Prostate gland (tissue), 2 donors: ENCODE results near the gene PDHX.

Experiments used
- POLR2A ChIP-seq: fragments of 450-650 bp; IDR thresholded peaks from one replicate; pipeline ENCODE4 v1.6.1; 2016; ENCODE audit warnings: antibody characterized with exemption, mild to moderate bottlenecking
- POLR2AphosphoS5 ChIP-seq: sonication (generic); formaldehyde crosslinking; IDR thresholded peaks from one replicate; pipeline ENCODE4 v1.6.1; 2017; ENCODE audit warnings: antibody characterized with exemption
- TF ChIP-seq, protein P1 (sequence below), 4 experiments: fragments of 200-600 bp in 2 of 4; fragments of 450-650 bp in 2 of 4; sonication (generic) in 2 of 4; IDR thresholded peaks; 1 replicate in 3 of 4; 2 replicates in 1 of 4; pipeline ENCODE4 v1.5.1; 2016 to 2019; ENCODE audit warnings: antibody characterized with exemption in 4 of 4, mild to moderate bottlenecking in 2 of 4, moderate library complexity in 2 of 4

DNA sequence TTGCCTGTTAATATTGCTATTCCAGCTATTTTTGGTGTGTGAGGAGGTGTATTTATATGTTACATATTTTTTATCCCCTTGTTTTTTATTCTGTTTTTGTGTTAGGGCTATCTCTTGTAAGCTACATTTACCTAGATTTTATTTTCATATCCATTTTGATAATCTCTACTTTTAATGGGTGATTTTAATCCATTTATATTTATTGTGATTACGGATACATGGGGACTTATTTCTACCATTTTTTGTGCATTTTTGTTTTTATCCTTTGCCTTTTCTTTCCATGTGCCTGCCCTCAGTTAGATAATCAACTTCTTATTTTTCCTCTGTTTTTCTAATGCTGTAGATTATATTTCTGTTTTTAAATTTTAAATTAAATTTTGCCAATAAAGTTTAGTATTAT lies 28.3 kb downstream of the PDHX start:
- TF ChIP-seq, protein P1, sequence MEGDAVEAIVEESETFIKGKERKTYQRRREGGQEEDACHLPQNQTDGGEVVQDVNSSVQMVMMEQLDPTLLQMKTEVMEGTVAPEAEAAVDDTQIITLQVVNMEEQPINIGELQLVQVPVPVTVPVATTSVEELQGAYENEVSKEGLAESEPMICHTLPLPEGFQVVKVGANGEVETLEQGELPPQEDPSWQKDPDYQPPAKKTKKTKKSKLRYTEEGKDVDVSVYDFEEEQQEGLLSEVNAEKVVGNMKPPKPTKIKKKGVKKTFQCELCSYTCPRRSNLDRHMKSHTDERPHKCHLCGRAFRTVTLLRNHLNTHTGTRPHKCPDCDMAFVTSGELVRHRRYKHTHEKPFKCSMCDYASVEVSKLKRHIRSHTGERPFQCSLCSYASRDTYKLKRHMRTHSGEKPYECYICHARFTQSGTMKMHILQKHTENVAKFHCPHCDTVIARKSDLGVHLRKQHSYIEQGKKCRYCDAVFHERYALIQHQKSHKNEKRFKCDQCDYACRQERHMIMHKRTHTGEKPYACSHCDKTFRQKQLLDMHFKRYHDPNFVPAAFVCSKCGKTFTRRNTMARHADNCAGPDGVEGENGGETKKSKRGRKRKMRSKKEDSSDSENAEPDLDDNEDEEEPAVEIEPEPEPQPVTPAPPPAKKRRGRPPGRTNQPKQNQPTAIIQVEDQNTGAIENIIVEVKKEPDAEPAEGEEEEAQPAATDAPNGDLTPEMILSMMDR (IDR thresholded peaks at IDR 0.05) = no peak
- TF ChIP-seq POLR2AphosphoS5 = no peak
- TF ChIP-seq POLR2A = no peak
